ENCODE data around the gene ATP11B.
A peak's percentile ranks its signal among the peaks of the same experiment; 100 is the strongest.

Gene ATP11B

GRCh38 chr3:182910936-182911781 is 117.9 kb downstream of the ATP11B start:
- no peak for DNase-seq (ENCODE audit: low read depth)

- DNase-seq (ENCODE audit: low read depth): no peak
These were observed 118.4 kb downstream of the ATP11B start for GRCh38 chr3:182911782-182912111.

- DNase-seq (ENCODE audit: low read depth): no peak
These were observed 119.2 kb downstream of the ATP11B start for GRCh38 chr3:182912474-182912873.

GRCh38 chr3:182913889-182914288 is 120.6 kb downstream of the ATP11B start:
- no peak for DNase-seq (ENCODE audit: low read depth)

- peak; percentile 29 for DNase-seq (ENCODE audit: low read depth)
These were observed 121.0 kb downstream of the ATP11B start for GRCh38 chr3:182914341-182914740.

- no peak for DNase-seq (ENCODE audit: low read depth)
These were observed 123.8 kb downstream of the ATP11B start for GRCh38 chr3:182917134-182917533.

GRCh38 chr3:182919866-182920357 is 126.6 kb downstream of the ATP11B start:
- no peak for DNase-seq (ENCODE audit: low read depth)

GRCh38 chr3:182920515-182921084 is 127.3 kb downstream of the ATP11B start:
- DNase-seq (ENCODE audit: low read depth): no peak

- DNase-seq (ENCODE audit: low read depth): no peak
These were observed 128.5 kb downstream of the ATP11B start for GRCh38 chr3:182921665-182922355.

GRCh38 chr3:182925330-182925943 is 132.1 kb downstream of the ATP11B start:
- peak; percentile 58 for DNase-seq (ENCODE audit: low read depth)

- no peak for DNase-seq (ENCODE audit: low read depth)
These were observed 132.6 kb downstream of the ATP11B start for GRCh38 chr3:182925944-182926337.

- no peak for DNase-seq (ENCODE audit: low read depth)
These were observed 142.5 kb downstream of the ATP11B start for GRCh38 chr3:182935803-182936202.

- DNase-seq (ENCODE audit: low read depth): no peak
These were observed 143.1 kb downstream of the ATP11B start for GRCh38 chr3:182936239-182936917.

- DNase-seq (ENCODE audit: low read depth): no peak
These were observed 143.6 kb downstream of the ATP11B start for GRCh38 chr3:182936918-182937285.

GRCh38 chr3:182937293-182938051 is 144.2 kb downstream of the ATP11B start:
- no peak for DNase-seq (ENCODE audit: low read depth)

GRCh38 chr3:182940266-182940808 is 147.0 kb downstream of the ATP11B start:
- DNase-seq (ENCODE audit: low read depth): no peak

GRCh38 chr3:182941719-182942118 is 148.4 kb downstream of the ATP11B start:
- DNase-seq (ENCODE audit: low read depth): no peak

GRCh38 chr3:182947888-182948287 is 154.6 kb downstream of the ATP11B start:
- DNase-seq (ENCODE audit: low read depth): no peak

GRCh38 chr3:182948305-182948704 is 155.0 kb downstream of the ATP11B start:
- no peak for DNase-seq (ENCODE audit: low read depth)

GRCh38 chr3:182949688-182950087 is 156.4 kb downstream of the ATP11B start:
- DNase-seq (ENCODE audit: low read depth): no peak
